ENCODE measurements around the gene SYCN. TPM values are rescaled to one million over a fixed set of nuclear protein-coding genes. Genes with fewer than 3 reads are reported as not detected.

The SYCN gene
- total RNA-seq, 6 experiments from 2014 or later = not detected

DNA sequence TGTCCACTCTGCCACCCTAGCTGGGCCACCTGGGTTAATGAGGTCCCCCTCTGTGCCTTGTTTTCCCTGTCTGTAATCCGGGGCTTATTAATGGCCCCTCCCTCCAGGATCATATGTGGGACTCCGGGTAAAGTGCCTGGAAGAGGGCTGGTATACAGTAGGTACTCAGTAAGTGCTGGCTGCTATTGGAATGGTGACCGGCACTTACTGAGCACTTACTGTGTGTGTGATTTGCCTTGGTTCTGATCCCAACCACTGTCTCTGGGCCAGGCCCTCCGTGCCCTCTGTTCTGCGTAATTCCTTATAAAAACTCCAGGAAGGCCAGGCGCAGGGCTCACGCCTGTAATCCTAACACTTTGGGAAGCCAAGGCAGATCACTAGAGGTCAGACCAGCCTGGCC is 38.2 kb downstream of the SYCN start:
- TF ChIP-seq, protein P1, sequence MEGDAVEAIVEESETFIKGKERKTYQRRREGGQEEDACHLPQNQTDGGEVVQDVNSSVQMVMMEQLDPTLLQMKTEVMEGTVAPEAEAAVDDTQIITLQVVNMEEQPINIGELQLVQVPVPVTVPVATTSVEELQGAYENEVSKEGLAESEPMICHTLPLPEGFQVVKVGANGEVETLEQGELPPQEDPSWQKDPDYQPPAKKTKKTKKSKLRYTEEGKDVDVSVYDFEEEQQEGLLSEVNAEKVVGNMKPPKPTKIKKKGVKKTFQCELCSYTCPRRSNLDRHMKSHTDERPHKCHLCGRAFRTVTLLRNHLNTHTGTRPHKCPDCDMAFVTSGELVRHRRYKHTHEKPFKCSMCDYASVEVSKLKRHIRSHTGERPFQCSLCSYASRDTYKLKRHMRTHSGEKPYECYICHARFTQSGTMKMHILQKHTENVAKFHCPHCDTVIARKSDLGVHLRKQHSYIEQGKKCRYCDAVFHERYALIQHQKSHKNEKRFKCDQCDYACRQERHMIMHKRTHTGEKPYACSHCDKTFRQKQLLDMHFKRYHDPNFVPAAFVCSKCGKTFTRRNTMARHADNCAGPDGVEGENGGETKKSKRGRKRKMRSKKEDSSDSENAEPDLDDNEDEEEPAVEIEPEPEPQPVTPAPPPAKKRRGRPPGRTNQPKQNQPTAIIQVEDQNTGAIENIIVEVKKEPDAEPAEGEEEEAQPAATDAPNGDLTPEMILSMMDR (IDR thresholded peaks at IDR 0.05) = no peak
- no peak for TF ChIP-seq POLR2A (IDR thresholded peaks at IDR 0.05)
- WGBS (ENCODE audit: insufficient coverage, low coverage, low lambda C conversion rate, missing lambda C conversion rate) = 93% methylated on average over 2 of the region's 7 CpGs
- no peak overlapping the region for H3K27ac ChIP-seq

DNA sequence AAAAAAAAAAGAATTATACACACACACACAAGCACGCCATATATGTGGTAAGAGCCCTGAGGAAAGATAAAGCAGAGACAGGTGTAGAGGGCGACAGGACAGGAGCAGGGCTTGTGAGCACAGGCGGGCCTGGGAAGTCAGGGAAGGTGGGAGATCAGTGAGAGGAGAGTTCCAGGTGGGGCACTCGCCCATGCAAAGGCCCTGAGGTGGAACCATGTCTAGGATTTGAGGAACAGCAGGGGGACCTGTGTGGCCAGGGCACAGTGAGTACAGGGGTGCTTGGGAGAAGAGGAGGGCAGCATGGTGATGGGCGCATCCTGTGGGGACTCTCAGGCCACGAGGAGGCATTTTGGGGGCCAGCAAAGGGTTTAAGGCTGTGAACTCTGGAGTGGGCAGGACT is 39.8 kb downstream of the SYCN start:
- intact Hi-C loops (cut with DNase I) = no loop called here
- 100% methylated on average over 3 of the region's 6 CpGs for WGBS (ENCODE audit: insufficient coverage, low coverage, low lambda C conversion rate, missing lambda C conversion rate)
- Histone ChIP-seq H3K9me3 (no peaks in the 10 kb centered on the region), H3K4me1 (peaks cover 0 to 23% (median 0%) of the 10 kb centered on the region in 4 donors), H3K27me3 (no peaks in the 10 kb centered on the region), H3K4me3 (no peak overlapping the region), H3K36me3 (no peaks in the 10 kb centered on the region), H3K27ac (no peak overlapping the region)
- ATAC-seq (no peak), DNase-seq (no peak)
- no peak for TF ChIP-seq POLR2A (IDR thresholded peaks at IDR 0.05)
- TF ChIP-seq, protein P1 (IDR thresholded peaks at IDR 0.05) = no peak

More for the DNA sequence above, 38.2 kb downstream of the SYCN start:
- no peak for ATAC-seq
- intact Hi-C loops (cut with DNase I) = no loop called here
- DNase-seq = no peak
- peaks cover 0 to 18% (median 0%) of the 10 kb centered on the region in 4 donors for H3K4me1 ChIP-seq
- H3K36me3 ChIP-seq = no peaks in the 10 kb centered on the region
- no peak overlapping the region for H3K4me3 ChIP-seq
- no peaks in the 10 kb centered on the region for H3K9me3 ChIP-seq
- H3K27me3 ChIP-seq = no peaks in the 10 kb centered on the region

DNA sequence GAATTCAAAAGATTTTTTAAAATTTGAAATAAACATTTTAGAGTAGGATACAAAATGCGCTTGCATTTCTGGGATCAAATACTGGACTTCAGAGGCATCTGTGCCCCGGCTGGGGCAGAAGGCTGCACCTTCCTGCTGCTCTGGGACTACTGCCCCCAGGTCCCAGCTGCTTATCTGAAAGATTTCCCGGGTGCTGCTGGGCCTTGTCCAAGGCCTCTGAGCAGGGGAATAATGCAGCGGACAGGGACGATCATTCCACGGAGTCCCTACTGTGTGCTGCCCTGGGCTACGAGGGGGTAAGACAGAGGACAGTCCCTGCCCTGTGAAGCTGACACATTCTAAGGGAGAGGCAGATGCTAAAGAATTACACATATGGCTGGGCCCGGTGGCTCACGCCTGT is 40.4 kb downstream of the SYCN start:
- no peaks in the 10 kb centered on the region for H3K36me3 ChIP-seq
- H3K27ac ChIP-seq = no peak overlapping the region
- no peaks in the 10 kb centered on the region for H3K9me3 ChIP-seq
- WGBS (ENCODE audit: insufficient coverage, low coverage, low lambda C conversion rate, missing lambda C conversion rate) = 76% methylated on average over 4 of the region's 9 CpGs
- H3K4me1 ChIP-seq = peaks cover 0 to 23% (median 0%) of the 10 kb centered on the region in 4 donors
- TF ChIP-seq, protein P1 (IDR thresholded peaks at IDR 0.05) = no peak
- TF ChIP-seq POLR2A (IDR thresholded peaks at IDR 0.05) = no peak
- intact Hi-C loops (cut with DNase I) = no loop called here
- H3K4me3 ChIP-seq = no peak overlapping the region
- no peaks in the 10 kb centered on the region for H3K27me3 ChIP-seq
- ATAC-seq (no peak), DNase-seq (no peak)

DNA sequence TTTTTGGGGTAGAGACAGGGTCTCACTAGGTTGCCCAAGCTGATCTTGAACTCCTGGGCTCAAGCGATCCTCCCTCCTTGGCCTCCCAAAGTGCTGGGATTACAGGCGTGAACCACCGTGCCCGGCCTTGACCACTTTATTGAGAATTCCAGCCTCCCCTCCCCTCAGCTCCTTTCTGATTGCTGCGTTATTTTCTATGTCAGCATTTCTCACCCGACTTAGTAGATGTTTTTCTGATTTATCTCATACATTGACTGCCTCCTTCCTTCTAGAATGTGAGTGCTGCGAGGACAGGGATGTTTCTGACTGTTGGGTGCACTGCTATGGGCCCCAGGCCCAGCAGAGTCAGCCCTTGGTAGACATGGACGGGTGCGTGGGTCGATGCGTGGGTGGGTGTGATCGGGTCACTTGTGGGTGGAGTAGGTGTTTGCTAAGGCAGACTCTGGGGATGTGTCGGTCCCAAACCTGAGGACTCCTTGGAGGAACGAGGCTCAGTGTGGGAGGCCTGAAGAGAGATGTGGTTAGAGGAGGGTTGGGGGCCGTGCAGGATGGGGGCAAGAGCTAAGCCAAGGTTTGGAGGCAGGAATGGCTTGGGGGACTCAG is 41.5 kb downstream of the SYCN start:
- no peak overlapping the region for H3K27ac ChIP-seq
- H3K4me1 ChIP-seq = peaks cover 0 to 24% (median 0%) of the 10 kb centered on the region in 4 donors
- H3K4me3 ChIP-seq = no peak overlapping the region
- WGBS (ENCODE audit: insufficient coverage, low coverage, low lambda C conversion rate, missing lambda C conversion rate) = 75% methylated on average over 12 of the region's 15 CpGs
- H3K27me3 ChIP-seq = no peaks in the 10 kb centered on the region
- intact Hi-C loops (cut with DNase I) = no loop called here
- H3K9me3 ChIP-seq = no peaks in the 10 kb centered on the region
- no peak for TF ChIP-seq POLR2A (IDR thresholded peaks at IDR 0.05)
- TF ChIP-seq, protein P1 (IDR thresholded peaks at IDR 0.05) = no peak
- no peaks in the 10 kb centered on the region for H3K36me3 ChIP-seq
- DNase-seq (no peak), ATAC-seq (no peak)
